Astrocyte (in vitro differentiated cells and primary cell): ENCODE results near the gene SLC6A13. TPM values are rescaled to one million over a fixed set of nuclear protein-coding genes. Genes with fewer than 3 reads are reported as not detected.

Source experiments
- DNase-seq: peaks from one replicate; pipeline ENCODE4 v3.0.0-alpha.2; 2010; ENCODE audit warnings: low read depth
- FAIRE-seq: peaks from 2 replicates; lab custom pipeline; 2011; peaks lifted over from hg19 to GRCh38; lab: Jason Lieb, UNC
- H2AFZ ChIP-seq: 2 replicates; pipeline ENCODE4 v1.6.0; 2012; ENCODE audit warnings: low read depth, low read length, inconsistent platforms
- H3K27ac ChIP-seq: 2 replicates; pipeline ENCODE4 v1.5.1; 2011; ENCODE audit warnings: low read depth, low read length, inconsistent platforms
- H3K27me3 ChIP-seq: 2 replicates; pipeline ENCODE4 v1.6.0; 2011; ENCODE audit warnings: low read length, inconsistent platforms; ENCODE audit not compliant: insufficient read depth
- H3K36me3 ChIP-seq: 2 replicates; pipeline ENCODE4 v1.5.1; 2011; ENCODE audit warnings: low read length, inconsistent platforms; ENCODE audit not compliant: insufficient read depth
- H3K4me1 ChIP-seq: 2 replicates; pipeline ENCODE4 v1.5.1; 2011; ENCODE audit warnings: low read length, inconsistent platforms; ENCODE audit not compliant: insufficient read depth
- H3K4me2 ChIP-seq: 2 replicates; pipeline ENCODE4 v1.6.0; 2012; ENCODE audit warnings: low read length, inconsistent platforms
- H3K4me3 ChIP-seq: 2 replicates; pipeline ENCODE4 v1.5.1; 2011; ENCODE audit warnings: low read depth, mild to moderate bottlenecking, low read length, inconsistent platforms; ENCODE audit not compliant: insufficient read depth
- H3K79me2 ChIP-seq: 2 replicates; pipeline ENCODE4 v1.6.0; 2012; ENCODE audit warnings: mild to moderate bottlenecking, low read length, inconsistent platforms; ENCODE audit not compliant: insufficient read depth
- H3K9ac ChIP-seq: 2 replicates; pipeline ENCODE4 v1.6.0; 2012; ENCODE audit warnings: mild to moderate bottlenecking, low read length, inconsistent platforms
- H3K9me3 ChIP-seq: 2 replicates; pipeline ENCODE4 v1.5.1; 2012; ENCODE audit warnings: low read depth, mild to moderate bottlenecking, low read length, inconsistent platforms; ENCODE audit not compliant: insufficient read depth
- H4K20me1 ChIP-seq: 2 replicates; pipeline ENCODE4 v1.6.0; 2012; ENCODE audit warnings: low read length, inconsistent platforms; ENCODE audit not compliant: insufficient read depth
- H3K27ac Mint-ChIP-seq: one replicate; pipeline ENCODE4 v1.8.0; 2021; ENCODE audit warnings: mild to moderate bottlenecking, mixed read lengths; ENCODE audit not compliant: unreplicated experiment
- H3K27me3 Mint-ChIP-seq: one replicate; pipeline ENCODE4 v1.8.0; 2021; ENCODE audit warnings: low read depth, mixed read lengths; ENCODE audit not compliant: unreplicated experiment
- H3K36me3 Mint-ChIP-seq: one replicate; pipeline ENCODE4 v1.8.0; 2021; ENCODE audit warnings: low read depth, mixed read lengths; ENCODE audit not compliant: unreplicated experiment
- H3K4me1 Mint-ChIP-seq: one replicate; pipeline ENCODE4 v1.8.0; 2021; ENCODE audit warnings: low read depth, mixed read lengths; ENCODE audit not compliant: unreplicated experiment
- H3K4me3 Mint-ChIP-seq: one replicate; pipeline ENCODE4 v1.8.0; 2021; ENCODE audit warnings: mild to moderate bottlenecking, moderate library complexity, mixed read lengths; ENCODE audit not compliant: unreplicated experiment
- H3K9me3 Mint-ChIP-seq: one replicate; pipeline ENCODE4 v1.8.0; 2021; ENCODE audit warnings: mild to moderate bottlenecking, mixed read lengths; ENCODE audit not compliant: unreplicated experiment
- EZH2 ChIP-seq: IDR thresholded peaks from 2 replicates; pipeline ENCODE4 v1.6.1; 2012; ENCODE audit warnings: mild to moderate bottlenecking, low read length, inconsistent platforms; ENCODE audit not compliant: insufficient read depth
- total RNA-seq: library from RNA; stranded (reverse); gene quantifications from 2 replicates; pipeline ENCODE4 v1.2.1, GENCODE V29; 2021
- TF ChIP-seq, protein P1 (sequence below): IDR thresholded peaks from 2 replicates; pipeline ENCODE4 v1.5.1; 2011; ENCODE audit warnings: low read depth, mild to moderate bottlenecking, inconsistent platforms, low read length, moderate library complexity; ENCODE audit not compliant: insufficient read depth

SLC6A13 gene
- total RNA-seq, 1 donor from 2014 or later: 2.6 TPM

DNA sequence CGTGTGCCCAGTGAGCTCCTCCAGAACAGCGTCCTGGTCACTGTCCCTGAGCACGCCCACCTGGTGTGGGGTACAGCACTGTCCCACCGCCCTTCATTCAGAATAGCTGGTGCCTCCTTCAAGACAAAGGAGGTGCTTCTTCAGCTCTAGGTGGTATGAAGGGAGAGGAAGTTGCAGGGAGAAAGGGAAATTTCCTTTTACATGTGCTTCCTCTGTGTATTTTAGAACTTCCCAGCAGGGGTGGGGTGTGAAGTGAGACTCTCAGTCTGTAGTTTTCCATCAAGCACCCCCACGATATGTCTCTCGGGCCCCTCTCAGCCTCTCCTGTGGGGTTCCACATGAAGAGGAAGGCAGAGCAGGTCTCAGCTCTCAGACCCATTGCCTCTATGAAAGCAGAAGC lies 47.5 kb downstream of the SLC6A13 start:
- peaks cover 22% of the 10 kb centered on the region for H3K27me3 ChIP-seq
- Mint-ChIP-seq H3K4me3 (no peak overlapping the region), H3K9me3 (peaks cover 4% of the 10 kb centered on the region), H3K27ac (no peak overlapping the region), H3K27me3 (peaks cover 25% of the 10 kb centered on the region), H3K36me3 (peaks cover 9% of the 10 kb centered on the region), H3K4me1 (peaks cover 12% of the 10 kb centered on the region)
- H3K9ac ChIP-seq: no peak overlapping the region
- H3K4me2 ChIP-seq: no peak overlapping the region
- H3K27ac ChIP-seq: no peak overlapping the region
- no peak for TF ChIP-seq EZH2
- TF ChIP-seq, protein P1, sequence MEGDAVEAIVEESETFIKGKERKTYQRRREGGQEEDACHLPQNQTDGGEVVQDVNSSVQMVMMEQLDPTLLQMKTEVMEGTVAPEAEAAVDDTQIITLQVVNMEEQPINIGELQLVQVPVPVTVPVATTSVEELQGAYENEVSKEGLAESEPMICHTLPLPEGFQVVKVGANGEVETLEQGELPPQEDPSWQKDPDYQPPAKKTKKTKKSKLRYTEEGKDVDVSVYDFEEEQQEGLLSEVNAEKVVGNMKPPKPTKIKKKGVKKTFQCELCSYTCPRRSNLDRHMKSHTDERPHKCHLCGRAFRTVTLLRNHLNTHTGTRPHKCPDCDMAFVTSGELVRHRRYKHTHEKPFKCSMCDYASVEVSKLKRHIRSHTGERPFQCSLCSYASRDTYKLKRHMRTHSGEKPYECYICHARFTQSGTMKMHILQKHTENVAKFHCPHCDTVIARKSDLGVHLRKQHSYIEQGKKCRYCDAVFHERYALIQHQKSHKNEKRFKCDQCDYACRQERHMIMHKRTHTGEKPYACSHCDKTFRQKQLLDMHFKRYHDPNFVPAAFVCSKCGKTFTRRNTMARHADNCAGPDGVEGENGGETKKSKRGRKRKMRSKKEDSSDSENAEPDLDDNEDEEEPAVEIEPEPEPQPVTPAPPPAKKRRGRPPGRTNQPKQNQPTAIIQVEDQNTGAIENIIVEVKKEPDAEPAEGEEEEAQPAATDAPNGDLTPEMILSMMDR: no peak
- no peaks in the 10 kb centered on the region for H3K9me3 ChIP-seq
- H2AFZ ChIP-seq: no peak overlapping the region
- H3K36me3 ChIP-seq: no peaks in the 10 kb centered on the region
- no peaks in the 10 kb centered on the region for H3K79me2 ChIP-seq
- FAIRE-seq: no peak
- no peaks in the 10 kb centered on the region for H4K20me1 ChIP-seq
- no peaks in the 10 kb centered on the region for H3K4me1 ChIP-seq
- DNase-seq: no peak
- no peak overlapping the region for H3K4me3 ChIP-seq

DNA sequence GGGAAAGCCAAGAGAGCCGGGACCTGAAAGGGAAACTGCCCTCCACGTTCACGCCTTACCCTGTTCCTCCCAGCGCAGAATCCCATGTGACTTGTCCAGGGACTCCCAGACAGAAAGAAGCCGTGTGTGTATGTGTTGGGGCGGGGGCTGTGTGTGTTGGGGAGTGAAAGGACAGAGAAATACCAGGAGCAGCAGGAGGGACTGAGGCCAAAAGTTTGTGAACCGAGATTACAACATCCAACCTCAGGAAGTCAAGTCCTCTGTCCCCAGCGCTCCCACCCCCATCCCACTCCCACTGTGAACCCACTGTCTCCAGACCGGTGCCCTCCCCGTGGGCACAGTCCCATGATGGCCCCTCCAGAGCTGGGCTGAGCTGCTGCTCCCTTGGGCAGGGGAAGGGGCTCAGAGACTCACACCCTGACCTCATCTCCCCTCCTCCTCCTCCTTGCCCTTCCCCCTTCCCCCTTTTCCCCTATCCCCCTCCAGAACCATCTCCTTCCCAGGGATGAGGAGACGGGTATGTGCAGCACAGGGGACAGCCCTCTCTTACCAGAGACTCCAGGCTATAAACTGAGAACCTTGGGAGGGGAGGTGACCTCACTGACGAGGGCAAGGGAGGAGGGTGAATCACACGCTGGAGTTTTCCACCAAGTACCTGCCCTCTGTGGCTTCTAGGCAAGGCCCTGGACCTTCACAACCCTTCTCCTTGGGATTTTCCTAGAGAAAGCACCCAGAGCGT lies 48.5 kb downstream of the SLC6A13 start, which contains the start of gene SLC6A12:
Gene SLC6A12, minus strand, starts transcription at position 155 of the 739 bp plus-strand sequence. CDS start 4,171 bp downstream, outside the sequence.
- no peak within 1 kb of the TSS for H3K9ac ChIP-seq
- H3K9me3 Mint-ChIP-seq: peaks cover 4% of the 10 kb centered on the region
- H3K27me3 Mint-ChIP-seq: peaks cover 33% of the 10 kb centered on the region
- peak within 1 kb of the TSS; percentile 6 for H3K4me3 Mint-ChIP-seq
- H3K27me3 ChIP-seq: peaks cover 22% of the 10 kb centered on the region
- H3K36me3 ChIP-seq: no peaks in the 10 kb centered on the region
- peaks cover 12% of the 10 kb centered on the region for H3K4me1 Mint-ChIP-seq
- no peak within 1 kb of the TSS for H3K4me2 ChIP-seq
- TF ChIP-seq, protein P1: no peak
- TF ChIP-seq EZH2: no peak
- peaks cover 14% of the 10 kb centered on the region for H3K36me3 Mint-ChIP-seq
- no peaks in the 10 kb centered on the region for H3K4me1 ChIP-seq
- H2AFZ ChIP-seq: no peak within 1 kb of the TSS
- H3K4me3 ChIP-seq: no peak within 1 kb of the TSS
- no peak within 1 kb of the TSS for H3K27ac ChIP-seq
- no peak within 1 kb of the TSS for H3K27ac Mint-ChIP-seq
- DNase-seq (no peak), FAIRE-seq (no peak)
- H3K79me2 ChIP-seq: no peaks in the 10 kb centered on the region
- no peaks in the 10 kb centered on the region for H3K9me3 ChIP-seq
- no peaks in the 10 kb centered on the region for H4K20me1 ChIP-seq

DNA sequence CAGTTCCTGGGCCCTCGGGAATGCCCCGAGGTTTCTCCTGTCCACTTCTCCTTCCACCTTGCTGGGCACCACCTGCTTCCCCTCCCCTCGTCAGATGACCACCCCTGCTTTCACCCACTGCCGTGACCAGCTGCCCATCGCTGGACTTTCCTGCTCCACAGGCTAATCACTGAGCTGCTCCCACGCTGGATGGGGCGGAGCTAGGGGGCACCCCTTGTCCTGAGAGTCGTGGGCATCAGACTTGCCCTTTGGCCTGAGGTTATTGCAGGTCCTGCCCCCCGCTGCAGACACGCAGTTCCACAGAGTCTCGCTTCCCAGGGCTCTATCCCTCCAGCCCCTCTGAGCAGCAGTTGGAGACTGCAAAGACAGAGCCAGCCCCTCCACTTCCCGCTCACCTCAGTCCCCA lies 49.1 kb downstream of the SLC6A13 start:
- H3K79me2 ChIP-seq: no peaks in the 10 kb centered on the region
- H3K27ac Mint-ChIP-seq: no peak overlapping the region
- peaks cover 4% of the 10 kb centered on the region for H3K9me3 Mint-ChIP-seq
- H3K36me3 ChIP-seq: no peaks in the 10 kb centered on the region
- FAIRE-seq: no peak
- H3K4me1 Mint-ChIP-seq: peaks cover 12% of the 10 kb centered on the region
- H3K9ac ChIP-seq: no peak overlapping the region
- H3K4me1 ChIP-seq: no peaks in the 10 kb centered on the region
- DNase-seq: no peak
- no peaks in the 10 kb centered on the region for H3K9me3 ChIP-seq
- peak overlapping the region; percentile 6 for H3K4me3 Mint-ChIP-seq
- H3K27me3 ChIP-seq: peaks cover 22% of the 10 kb centered on the region
- H4K20me1 ChIP-seq: no peaks in the 10 kb centered on the region
- peaks cover 15% of the 10 kb centered on the region for H3K36me3 Mint-ChIP-seq
- H3K27me3 Mint-ChIP-seq: peaks cover 36% of the 10 kb centered on the region
- H3K4me3 ChIP-seq: no peak overlapping the region
- H3K4me2 ChIP-seq: no peak overlapping the region
- no peak overlapping the region for H2AFZ ChIP-seq
- H3K27ac ChIP-seq: no peak overlapping the region
- no peak for TF ChIP-seq EZH2
- TF ChIP-seq, protein P1: no peak
